Heart right ventricle (tissue), 16 donors: ENCODE data around the gene CYP2W1. TPM values are rescaled to one million over a fixed set of nuclear protein-coding genes. Genes with fewer than 3 reads are reported as not detected.

Source experiments
- ATAC-seq, 8 donors: fragments of 200-7000 bp; cut with Tn5 transposase; one replicate each; pipeline ENCODE4 v1.9.1; 2020; ENCODE audit warnings: mild to moderate bottlenecking in 8 of 8, moderate library complexity in 8 of 8, moderate number of reproducible peaks in 1 of 8
- DNase-seq, 2 donors: peaks; one replicate each; pipeline ENCODE4 v3.0.0-alpha.2; 2020
- H3K27ac ChIP-seq, 10 donors: fragments of 200-600 bp; sonication (generic) in 2 of 10; one replicate each; pipeline versions ENCODE4 v1.5.0 to v1.8.0; 2020 to 2022; ENCODE audit warnings: mild to moderate bottlenecking in 3 of 10
- H3K27me3 ChIP-seq, 7 donors: fragments of 200-600 bp; one replicate each; pipeline ENCODE4 v1.8.0; 2021 to 2022; ENCODE audit warnings: mild to moderate bottlenecking in 2 of 7
- H3K36me3 ChIP-seq, 9 donors: fragments of 200-600 bp; sonication (generic) in 1 of 9; one replicate each; pipeline versions ENCODE4 v1.5.0 to v1.8.0; 2020 to 2022; ENCODE audit warnings: mild to moderate bottlenecking in 2 of 9
- H3K4me1 ChIP-seq, 9 donors: fragments of 200-600 bp; sonication (generic) in 1 of 9; one replicate each; pipeline versions ENCODE4 v1.5.0 to v1.8.0; 2020 to 2022; ENCODE audit warnings: mild to moderate bottlenecking in 4 of 9
- H3K4me3 ChIP-seq, 10 donors: fragments of 200-600 bp; sonication (generic) in 2 of 10; one replicate each; pipeline versions ENCODE4 v1.5.0 to v1.8.0; 2020 to 2022; ENCODE audit warnings: mild to moderate bottlenecking in 7 of 10, moderate library complexity in 2 of 10
- H3K9me3 ChIP-seq, 11 donors: fragments of 200-600 bp in 10 of 11; sonication (generic) in 2 of 11; one replicate each; pipeline versions ENCODE4 v1.5.0 to v1.8.0; 2013 to 2022; ENCODE audit warnings: mild to moderate bottlenecking in 2 of 11, control low read depth in 1 of 11, moderate library complexity in 1 of 11
- CTCF ChIP-seq, 9 donors: fragments of 200-600 bp; sonication (generic) in 2 of 9; IDR thresholded peaks; one replicate each; pipeline versions ENCODE4 v1.5.0 to v1.8.0; 2021 to 2022; ENCODE audit warnings: antibody characterized with exemption in 9 of 9, mild to moderate bottlenecking in 5 of 9, moderate library complexity in 1 of 9
- WGBS, 2 donors: extraction: QIAGEN DNeasy Blood & Tissue Kit; methylation state at CpG; one replicate each; pipeline ENCODE4 v1.1.7; 2013; ENCODE audit warnings: inconsistent platforms in 1 of 2; 5-methylcytosine and 5-hydroxymethylcytosine counted together
- intact Hi-C, 10 donors: fragments of 100-400 bp; cut with DNase I; formaldehyde crosslinking; loops; one replicate each; pipeline versions ENCODE4 v1.11.1 to v1.14.2; 2022
- polyA plus RNA-seq, 2 donors: library from polyadenylated mRNA; stranded (reverse); fragments of 200-250 nt; gene quantifications; one replicate each; pipeline ENCODE4 v1.2.3, GENCODE V29; 2013
- total RNA-seq, 10 donors: library from RNA; stranded (reverse); fragmentation: NEBNext Ultra II Directional in 3 of 10; extraction: Animal tissue kit (Norgen Biotek cat#: 25700) in 3 of 10; gene quantifications; one replicate each; pipeline versions ENCODE4 v1.2.1 to v1.2.4, GENCODE V29; 2021 to 2023
- donor health status: Arrhythmogenic right ventricular cardiomyopathy.
- donor health status: ischemic (EF 13 %, LVEDD 7.1; RV severe dilation, severe dysfunction).
- donor health status: healthy with polysubstance abuse.
- donor health status: DM: no; HTN: yes; CAD: no.
- donor health status: DM: no; HTN: no; CAD: no.
- donor health status: ischemic (EF 25% LVEDD 6.9; RV normal size, moderate dysfunction).
- donor health status: ischemic (EF 25% LVEDD 5.7; RV mildly dilated, moderate dysfunction).
- donor health status: healthy.
- donor health status: DM: yes; HTN: yes; CAD: no.
- donor health status: Ischemic cardiomyopathy.
- donor health status: ischemic (EF 35%, LVEDD 5.7; RV mildly dilated, moderate dysfunction).
- donor health status: nonischemic (EF 11% LVEDD 7.7; RV severe dilation, severe dysfunction).
- donor health status: DM: yes; HTN: yes; CAD: no.
- donor health status: PGD.
- donor health status: ischemic (EF 29% LVEDD 5.4; RV normal size, mild dysfunction).
- donor health status: nonischemic (EF 23%, LVEDD 6.1; RV moderate dilation, normal function).

Gene CYP2W1
- total and polyA plus RNA-seq, 12 donors: not detected

GRCh38 chr7:1005303-1005702, 22.3 kb downstream of the CYP2W1 start:
- H3K4me1 ChIP-seq: no peaks in the 10 kb centered on the region
- no peak overlapping the region for H3K27ac ChIP-seq
- peaks cover 0 to 47% (median 9%) of the 10 kb centered on the region in 9 donors for H3K36me3 ChIP-seq
- DNase-seq (no peak), ATAC-seq (no peak)
- H3K9me3 ChIP-seq: no peaks in the 10 kb centered on the region
- whole genome bisulfite sequencing, 2 donors: 93% methylated on average over 21 of the region's 21 CpGs
- no peak for TF ChIP-seq CTCF (IDR thresholded peaks at IDR 0.05)
- H3K27me3 ChIP-seq: no peaks in the 10 kb centered on the region
- intact Hi-C loops: no loop called here
- H3K4me3 ChIP-seq: no peak overlapping the region

GRCh38 chr7:1007901-1008300, 24.9 kb downstream of the CYP2W1 start:
- Histone ChIP-seq H3K36me3 (peaks cover 0 to 47% (median 9%) of the 10 kb centered on the region in 9 donors), H3K27ac (no peak overlapping the region), H3K4me1 (no peaks in the 10 kb centered on the region), H3K27me3 (no peaks in the 10 kb centered on the region), H3K9me3 (no peaks in the 10 kb centered on the region), H3K4me3 (no peak overlapping the region)
- TF ChIP-seq CTCF (IDR thresholded peaks at IDR 0.05): no peak
- intact Hi-C loops: no loop called here
- no peak for ATAC-seq
- 90 to 92% methylated on average over 14 to 15 of the region's 15 CpGs for WGBS, 2 donors
- no peak for DNase-seq

DNA sequence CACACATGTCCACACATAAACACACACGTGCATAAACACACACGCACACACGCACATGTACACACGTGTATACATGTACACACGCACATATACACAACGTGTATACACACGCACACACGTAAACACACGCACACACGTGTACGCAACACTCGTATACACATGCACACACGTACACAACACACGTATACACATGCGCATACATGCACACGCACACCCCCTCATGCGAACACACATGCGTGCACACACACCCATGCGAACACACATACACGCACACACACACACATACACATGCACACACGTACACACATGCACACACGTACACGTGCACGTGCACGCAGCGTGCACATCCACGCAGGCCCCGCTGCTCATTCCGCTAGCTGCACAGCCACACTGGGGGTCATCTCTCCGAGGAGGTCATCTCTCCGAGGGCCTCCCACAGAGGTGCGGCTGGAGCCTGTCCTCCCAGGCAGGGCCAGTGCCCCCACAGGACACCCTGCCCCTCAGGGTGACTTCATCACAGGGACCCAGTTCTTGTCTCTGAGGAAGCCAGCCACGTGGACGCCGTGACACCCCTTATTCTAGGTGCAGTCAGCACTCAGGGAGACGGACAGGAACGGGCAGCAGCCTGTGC, 25.9 kb downstream of the CYP2W1 start:
- H3K27ac ChIP-seq: no peak overlapping the region
- H3K9me3 ChIP-seq: no peaks in the 10 kb centered on the region
- no peaks in the 10 kb centered on the region for H3K4me1 ChIP-seq
- no peak overlapping the region for H3K4me3 ChIP-seq
- intact Hi-C loops: no loop called here
- no peaks in the 10 kb centered on the region for H3K27me3 ChIP-seq
- DNase-seq (no peak), ATAC-seq (no peak)
- TF ChIP-seq CTCF (IDR thresholded peaks at IDR 0.05): no peak
- WGBS, 2 donors: 93 to 95% methylated on average over 37 of the region's 37 CpGs
- peaks cover 0 to 47% (median 9%) of the 10 kb centered on the region in 9 donors for H3K36me3 ChIP-seq

GRCh38 chr7:1009747-1010146, 26.8 kb downstream of the CYP2W1 start:
- intact Hi-C loops: loop anchor here in 1 of 10 donors (5.0 kb wide), 1 partner anchor 53 kb away; no protein-coding TSS in a partner anchor
- no peak for TF ChIP-seq CTCF (IDR thresholded peaks at IDR 0.05)
- DNase-seq: no peak
- Histone ChIP-seq H3K9me3 (no peaks in the 10 kb centered on the region), H3K27ac (no peak overlapping the region), H3K36me3 (peaks cover 0 to 39% (median 9%) of the 10 kb centered on the region in 9 donors), H3K4me1 (no peaks in the 10 kb centered on the region), H3K4me3 (no peak overlapping the region), H3K27me3 (no peaks in the 10 kb centered on the region)
- ATAC-seq: no peak
- WGBS, 2 donors: 93 to 95% methylated on average over 22 of the region's 22 CpGs
